H1 (cell line): ENCODE measurements around the gene GPC1. TPM values are rescaled to one million over a fixed set of nuclear protein-coding genes. Genes with fewer than 3 reads are reported as not detected.

ENCODE experiments used
- EP300 ChIP-seq, 2 experiments: IDR thresholded peaks; 1 replicate in 1 of 2; 2 replicates in 1 of 2; pipeline ENCODE4 v1.6.1; 2011 to 2012; ENCODE audit warnings: low read depth in 2 of 2, low read length in 2 of 2, mild to moderate bottlenecking in 2 of 2, borderline replicate concordance in 1 of 2, inconsistent platforms in 1 of 2, moderate library complexity in 1 of 2
- GABPA ChIP-seq: IDR thresholded peaks from 2 replicates; pipeline ENCODE4 v1.6.1; 2011; ENCODE audit warnings: mild to moderate bottlenecking, low read length, moderate library complexity, borderline replicate concordance; ENCODE audit not compliant: insufficient read depth
- POU5F1 ChIP-seq: IDR thresholded peaks from 2 replicates; pipeline ENCODE4 v1.6.1; 2011; ENCODE audit warnings: low read depth, mild to moderate bottlenecking, low read length, moderate library complexity
- polyA plus RNA-seq, 7 experiments: library from polyadenylated mRNA; depleted of rRNA in 3 of 7; stranded (reverse) in 5 of 7; unstranded in 2 of 7; fragments of >200 nt in 5 of 7; fragments of 200-250 nt in 2 of 7; gene quantifications; 1 replicate in 5 of 7; 2 replicates in 1 of 7; 4 replicates in 1 of 7; pipeline versions ENCODE4 v1.2.1 to v1.2.3, GENCODE V29; 2011 to 2013; ENCODE audit warnings: missing spikeins in 2 of 7, mixed read lengths in 2 of 7
- total RNA-seq: library from RNA; stranded (reverse); fragmentation: NEBNext Ultra II Directional; extraction: Animal tissue kit (Norgen Biotek cat#: 25700); gene quantifications from 2 replicates; pipeline ENCODE4 v1.2.1, GENCODE V29; 2021
- TF ChIP-seq, protein P1 (sequence below): IDR thresholded peaks from 2 replicates; pipeline ENCODE4 v1.6.1; 2012; ENCODE audit warnings: inconsistent platforms

The GPC1 gene
- total and polyA plus RNA-seq, 2 of the 8 experiments (the other 6 are each of a cell fraction or from before 2014, with no cell fraction given): 21.9 to 28.3 TPM

- TF ChIP-seq POU5F1 (no peak), EP300 (IDR thresholded peaks at IDR 0.05; ENCODE audit: borderline replicate concordance in 1 of 2, low read depth in 2 of 2, low read length in 2 of 2) (no peak), GABPA (no peak)
- TF ChIP-seq, protein P1, sequence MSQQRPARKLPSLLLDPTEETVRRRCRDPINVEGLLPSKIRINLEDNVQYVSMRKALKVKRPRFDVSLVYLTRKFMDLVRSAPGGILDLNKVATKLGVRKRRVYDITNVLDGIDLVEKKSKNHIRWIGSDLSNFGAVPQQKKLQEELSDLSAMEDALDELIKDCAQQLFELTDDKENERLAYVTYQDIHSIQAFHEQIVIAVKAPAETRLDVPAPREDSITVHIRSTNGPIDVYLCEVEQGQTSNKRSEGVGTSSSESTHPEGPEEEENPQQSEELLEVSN: no peak
- TF ChIP-seq, all 59 proteins: peak for 0
These were observed 37.4 kb upstream of the GPC1 start (continued) for GRCh38 chr2:240397924-240398645.
